Osteoblast (primary cell): ENCODE results near the gene FANCL. TPM values are rescaled to one million over a fixed set of nuclear protein-coding genes. Genes with fewer than 3 reads are reported as not detected.
"Not testable (repeated sequence)": the region's sequence is repeated elsewhere in the genome, so short reads cannot be mapped to it uniquely, and the experiment has no call there.

Experiments used
- DNase-seq: peaks from one replicate; pipeline ENCODE4 v3.0.0; 2011; ENCODE audit warnings: low spot score, mixed read lengths; ENCODE audit not compliant: insufficient read length; ENCODE audit errors: missing footprints
- H2AFZ ChIP-seq: 2 replicates; pipeline ENCODE4 v1.6.0; 2011; ENCODE audit warnings: mild to moderate bottlenecking, low read length
- H3K27ac ChIP-seq: 2 replicates; pipeline ENCODE4 v1.5.1; 2011; ENCODE audit warnings: mild to moderate bottlenecking, low read depth, low read length, moderate library complexity
- H3K27me3 ChIP-seq: 2 replicates; pipeline ENCODE4 v1.6.0; 2012; ENCODE audit warnings: mild to moderate bottlenecking, control low read depth, inconsistent platforms, low read length, moderate library complexity; ENCODE audit not compliant: insufficient read depth
- H3K36me3 ChIP-seq: 2 replicates; pipeline ENCODE4 v1.5.1; 2011; ENCODE audit warnings: mild to moderate bottlenecking, low read length, control low read depth, moderate library complexity; ENCODE audit not compliant: insufficient read depth
- H3K4me1 ChIP-seq: 2 replicates; pipeline ENCODE4 v1.5.1; 2011; ENCODE audit warnings: mild to moderate bottlenecking, low read length, control low read depth, moderate library complexity; ENCODE audit not compliant: insufficient read depth
- H3K4me2 ChIP-seq: 2 replicates; pipeline ENCODE4 v1.6.0; 2011; ENCODE audit warnings: mild to moderate bottlenecking, low read length; ENCODE audit not compliant: insufficient read depth
- H3K4me3 ChIP-seq: fragments of 200-600 bp; sonication (generic); 3 replicates; pipeline ENCODE4 v1.5.1; 2012; ENCODE audit warnings: mild to moderate bottlenecking, low read length, inconsistent platforms; ENCODE audit not compliant: insufficient read depth
- H3K79me2 ChIP-seq: 2 replicates; pipeline ENCODE4 v1.6.0; 2012; ENCODE audit warnings: mild to moderate bottlenecking, low read length, control low read depth, inconsistent platforms; ENCODE audit not compliant: insufficient read depth
- H3K9me3 ChIP-seq: 2 replicates; pipeline ENCODE4 v1.5.1; 2011; ENCODE audit warnings: low read depth, low read length, control low read depth
- H4K20me1 ChIP-seq: 2 replicates; pipeline ENCODE4 v1.6.0; 2012; ENCODE audit warnings: mild to moderate bottlenecking, low read length, control low read depth; ENCODE audit not compliant: insufficient read depth
- total RNA-seq: library from RNA; depleted of rRNA; stranded (reverse); fragments of >200 nt; gene quantifications from 2 replicates; pipeline ENCODE4 v1.2.3, GENCODE V29; 2012
- TF ChIP-seq, protein P1 (sequence below): IDR thresholded peaks from 2 replicates; pipeline ENCODE4 v1.5.1; 2011; ENCODE audit warnings: mild to moderate bottlenecking, low read depth, low read length, moderate library complexity; ENCODE audit errors: extremely low read depth

FANCL gene
- total RNA-seq, 1 donor = 10.9 TPM

- Histone ChIP-seq H3K27ac (no peak overlapping the region), H2AFZ (no peak overlapping the region), H4K20me1 (no peaks in the 10 kb centered on the region), H3K27me3 (no peaks in the 10 kb centered on the region), H3K36me3 (peaks cover 5% of the 10 kb centered on the region), H3K9me3 (no peaks in the 10 kb centered on the region), H3K4me2 (no peak overlapping the region), H3K4me1 (peaks cover 17% of the 10 kb centered on the region), H3K4me3 (no peak overlapping the region), H3K79me2 (peaks cover 4% of the 10 kb centered on the region)
- TF ChIP-seq, protein P1, sequence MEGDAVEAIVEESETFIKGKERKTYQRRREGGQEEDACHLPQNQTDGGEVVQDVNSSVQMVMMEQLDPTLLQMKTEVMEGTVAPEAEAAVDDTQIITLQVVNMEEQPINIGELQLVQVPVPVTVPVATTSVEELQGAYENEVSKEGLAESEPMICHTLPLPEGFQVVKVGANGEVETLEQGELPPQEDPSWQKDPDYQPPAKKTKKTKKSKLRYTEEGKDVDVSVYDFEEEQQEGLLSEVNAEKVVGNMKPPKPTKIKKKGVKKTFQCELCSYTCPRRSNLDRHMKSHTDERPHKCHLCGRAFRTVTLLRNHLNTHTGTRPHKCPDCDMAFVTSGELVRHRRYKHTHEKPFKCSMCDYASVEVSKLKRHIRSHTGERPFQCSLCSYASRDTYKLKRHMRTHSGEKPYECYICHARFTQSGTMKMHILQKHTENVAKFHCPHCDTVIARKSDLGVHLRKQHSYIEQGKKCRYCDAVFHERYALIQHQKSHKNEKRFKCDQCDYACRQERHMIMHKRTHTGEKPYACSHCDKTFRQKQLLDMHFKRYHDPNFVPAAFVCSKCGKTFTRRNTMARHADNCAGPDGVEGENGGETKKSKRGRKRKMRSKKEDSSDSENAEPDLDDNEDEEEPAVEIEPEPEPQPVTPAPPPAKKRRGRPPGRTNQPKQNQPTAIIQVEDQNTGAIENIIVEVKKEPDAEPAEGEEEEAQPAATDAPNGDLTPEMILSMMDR = no peak
- no peak for DNase-seq
Measured at GRCh38 chr2:58155160-58155778, 85.9 kb downstream of the FANCL start.

DNA sequence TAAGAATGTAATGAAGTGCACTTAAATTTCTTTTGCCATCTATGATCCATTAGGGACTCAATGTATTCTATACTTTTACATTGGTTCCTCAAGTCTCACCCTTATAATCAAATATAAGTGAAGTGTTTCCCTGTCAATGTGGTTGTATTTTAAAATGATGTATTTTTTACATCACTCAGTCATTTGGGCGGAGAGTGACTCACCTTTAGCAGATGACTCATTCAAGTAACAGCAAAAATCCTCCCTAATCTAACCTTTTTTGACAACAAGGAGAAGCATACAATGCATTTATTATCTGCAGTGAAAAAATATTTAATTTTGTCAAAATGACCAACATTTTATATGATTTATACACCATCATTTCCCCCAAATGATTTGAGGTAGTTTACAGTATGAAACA is 94.4 kb downstream of the FANCL start:
- no peak overlapping the region for H3K4me2 ChIP-seq
- no peak for DNase-seq
- TF ChIP-seq, protein P1 = no peak

GRCh38 chr2:58145769-58146168 is 95.4 kb downstream of the FANCL start:
- H3K36me3 ChIP-seq = not testable (repeated sequence)

More for the DNA sequence above, 94.4 kb downstream of the FANCL start:
- Histone ChIP-seq H2AFZ (no peak overlapping the region), H3K4me1 (no peaks in the 10 kb centered on the region), H3K79me2 (no peaks in the 10 kb centered on the region), H3K27ac (no peak overlapping the region), H3K9me3 (no peaks in the 10 kb centered on the region), H4K20me1 (no peaks in the 10 kb centered on the region), H3K27me3 (no peaks in the 10 kb centered on the region), H3K36me3 (no peaks in the 10 kb centered on the region), H3K4me3 (no peak overlapping the region)

DNA sequence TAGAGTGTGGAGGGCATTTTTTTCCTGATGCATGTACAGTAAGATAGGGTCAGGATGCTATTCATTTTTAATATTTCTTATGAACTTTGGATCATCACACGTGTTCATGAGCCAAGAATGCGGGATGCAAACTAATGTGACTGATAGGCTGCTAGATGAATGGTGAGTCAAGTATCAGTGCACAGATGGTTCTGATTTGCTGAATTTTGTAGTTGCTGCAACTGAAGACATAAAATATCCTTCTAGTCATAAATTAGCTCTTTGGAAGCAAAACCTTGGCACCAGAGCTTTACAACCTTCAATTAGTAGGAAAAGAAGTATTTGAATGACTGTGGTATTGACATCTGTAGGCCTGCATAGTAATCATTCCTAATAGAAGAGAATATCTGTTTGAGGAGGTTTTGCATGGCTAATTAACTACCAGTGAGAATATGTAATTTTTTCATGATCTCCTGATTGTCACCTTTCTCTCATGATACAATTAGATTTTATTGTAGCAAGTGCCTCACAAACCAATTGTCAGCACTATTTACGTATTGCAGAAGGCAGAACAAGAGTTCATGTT is 100.5 kb downstream of the FANCL start:
- Histone ChIP-seq H3K36me3 (no peaks in the 10 kb centered on the region), H3K4me2 (no peak overlapping the region), H2AFZ (no peak overlapping the region), H3K27ac (no peak overlapping the region), H3K79me2 (no peaks in the 10 kb centered on the region), H3K27me3 (no peaks in the 10 kb centered on the region), H3K4me1 (peaks cover 13% of the 10 kb centered on the region), H4K20me1 (no peaks in the 10 kb centered on the region), H3K4me3 (no peak overlapping the region), H3K9me3 (no peaks in the 10 kb centered on the region)
- TF ChIP-seq, protein P1 = no peak
- no peak for DNase-seq

More at GRCh38 chr2:58145769-58146168, 95.4 kb downstream of the FANCL start:
- H3K27ac ChIP-seq, H3K4me1 ChIP-seq, H2AFZ ChIP-seq, H4K20me1 ChIP-seq, H3K4me3 ChIP-seq, H3K27me3 ChIP-seq, DNase-seq, H3K9me3 ChIP-seq, H3K79me2 ChIP-seq, H3K4me2 ChIP-seq: not testable (repeated sequence)
